Uterus (tissue), 2 donors: ENCODE data around the gene ESPN.

Experiments used
- POLR2A ChIP-seq, 2 donors: fragments of 450-650 bp; IDR thresholded peaks; one replicate each; pipeline ENCODE4 v1.6.1; 2016; ENCODE audit warnings: antibody characterized with exemption in 2 of 2, mild to moderate bottlenecking in 1 of 2, moderate library complexity in 1 of 2
- TF ChIP-seq, protein P1 (sequence below), 4 experiments: fragments of 200-600 bp in 2 of 4; fragments of 450-650 bp in 2 of 4; sonication (generic) in 2 of 4; IDR thresholded peaks; one replicate each; pipeline ENCODE4 v1.5.1; 2016 to 2019; ENCODE audit warnings: antibody characterized with exemption in 4 of 4, mild to moderate bottlenecking in 2 of 4, moderate library complexity in 1 of 4

DNA sequence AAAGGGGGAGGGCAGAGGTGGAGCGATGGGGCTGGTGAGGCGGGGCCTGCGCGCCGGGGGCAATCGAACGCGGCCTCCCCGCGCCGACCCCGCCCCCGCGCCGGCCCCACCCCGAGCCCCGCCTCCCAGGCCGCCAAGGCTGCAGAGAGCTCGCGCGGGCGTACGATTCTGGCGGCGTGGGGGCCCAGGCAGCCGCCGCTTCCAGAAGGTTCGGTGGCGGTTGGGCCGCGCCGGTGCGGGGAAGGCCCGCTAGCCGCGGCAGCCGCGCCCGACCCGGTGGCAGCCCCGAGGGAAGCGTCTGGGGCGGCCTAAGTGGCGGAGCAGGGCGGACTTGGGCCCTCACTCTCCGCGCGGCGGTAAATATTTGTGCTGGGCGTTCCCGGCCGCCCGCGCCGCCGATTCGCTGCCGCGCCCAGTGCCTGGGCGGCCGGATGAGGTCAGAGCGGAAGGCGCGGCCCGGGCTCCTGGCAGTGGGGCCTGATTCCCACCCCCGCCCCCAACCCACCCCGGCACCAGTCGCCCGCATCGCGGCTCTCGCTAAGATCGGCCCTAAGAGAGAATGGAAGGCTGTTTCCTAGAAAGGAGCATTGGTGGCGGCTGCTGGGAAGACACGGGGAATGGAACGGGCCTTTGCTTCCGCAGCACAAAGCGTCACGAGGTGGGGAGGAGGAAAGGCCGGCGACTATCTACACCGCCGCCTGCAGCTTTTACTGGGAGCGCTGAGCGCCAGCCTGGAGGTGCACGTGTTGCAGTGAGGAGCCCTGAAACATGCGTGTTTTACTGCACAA is 31.0 kb upstream of the ESPN start, which contains the start of gene ACOT7:
- peak; percentile 57 to 79 for TF ChIP-seq POLR2A (IDR thresholded peaks at IDR 0.05)
- TF ChIP-seq, protein P1, sequence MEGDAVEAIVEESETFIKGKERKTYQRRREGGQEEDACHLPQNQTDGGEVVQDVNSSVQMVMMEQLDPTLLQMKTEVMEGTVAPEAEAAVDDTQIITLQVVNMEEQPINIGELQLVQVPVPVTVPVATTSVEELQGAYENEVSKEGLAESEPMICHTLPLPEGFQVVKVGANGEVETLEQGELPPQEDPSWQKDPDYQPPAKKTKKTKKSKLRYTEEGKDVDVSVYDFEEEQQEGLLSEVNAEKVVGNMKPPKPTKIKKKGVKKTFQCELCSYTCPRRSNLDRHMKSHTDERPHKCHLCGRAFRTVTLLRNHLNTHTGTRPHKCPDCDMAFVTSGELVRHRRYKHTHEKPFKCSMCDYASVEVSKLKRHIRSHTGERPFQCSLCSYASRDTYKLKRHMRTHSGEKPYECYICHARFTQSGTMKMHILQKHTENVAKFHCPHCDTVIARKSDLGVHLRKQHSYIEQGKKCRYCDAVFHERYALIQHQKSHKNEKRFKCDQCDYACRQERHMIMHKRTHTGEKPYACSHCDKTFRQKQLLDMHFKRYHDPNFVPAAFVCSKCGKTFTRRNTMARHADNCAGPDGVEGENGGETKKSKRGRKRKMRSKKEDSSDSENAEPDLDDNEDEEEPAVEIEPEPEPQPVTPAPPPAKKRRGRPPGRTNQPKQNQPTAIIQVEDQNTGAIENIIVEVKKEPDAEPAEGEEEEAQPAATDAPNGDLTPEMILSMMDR (IDR thresholded peaks at IDR 0.05), result peak; percentile 9 to 28 (median 21)
